HL-60 (cell line): ENCODE measurements around the gene CFAP92.

ENCODE experiments used
- POLR2AphosphoS5 ChIP-seq: IDR thresholded peaks from 2 replicates; pipeline ENCODE4 v1.6.1; 2012; ENCODE audit warnings: low read depth
- REST ChIP-seq: IDR thresholded peaks from 2 replicates; pipeline ENCODE4 v1.6.1; 2012; ENCODE audit warnings: low read depth; ENCODE audit not compliant: insufficient replicate concordance
- SPI1 ChIP-seq: IDR thresholded peaks from 2 replicates; pipeline ENCODE4 v1.6.1; 2012; ENCODE audit warnings: low read depth, mild to moderate bottlenecking, borderline replicate concordance
- TF ChIP-seq, protein P1 (sequence below): IDR thresholded peaks from one replicate; pipeline ENCODE4 v1.5.1; 2011; ENCODE audit warnings: low read length, control low read depth, inconsistent platforms; ENCODE audit not compliant: insufficient read depth

- no peak for TF ChIP-seq SPI1
- TF ChIP-seq REST: no peak
- TF ChIP-seq, protein P1, sequence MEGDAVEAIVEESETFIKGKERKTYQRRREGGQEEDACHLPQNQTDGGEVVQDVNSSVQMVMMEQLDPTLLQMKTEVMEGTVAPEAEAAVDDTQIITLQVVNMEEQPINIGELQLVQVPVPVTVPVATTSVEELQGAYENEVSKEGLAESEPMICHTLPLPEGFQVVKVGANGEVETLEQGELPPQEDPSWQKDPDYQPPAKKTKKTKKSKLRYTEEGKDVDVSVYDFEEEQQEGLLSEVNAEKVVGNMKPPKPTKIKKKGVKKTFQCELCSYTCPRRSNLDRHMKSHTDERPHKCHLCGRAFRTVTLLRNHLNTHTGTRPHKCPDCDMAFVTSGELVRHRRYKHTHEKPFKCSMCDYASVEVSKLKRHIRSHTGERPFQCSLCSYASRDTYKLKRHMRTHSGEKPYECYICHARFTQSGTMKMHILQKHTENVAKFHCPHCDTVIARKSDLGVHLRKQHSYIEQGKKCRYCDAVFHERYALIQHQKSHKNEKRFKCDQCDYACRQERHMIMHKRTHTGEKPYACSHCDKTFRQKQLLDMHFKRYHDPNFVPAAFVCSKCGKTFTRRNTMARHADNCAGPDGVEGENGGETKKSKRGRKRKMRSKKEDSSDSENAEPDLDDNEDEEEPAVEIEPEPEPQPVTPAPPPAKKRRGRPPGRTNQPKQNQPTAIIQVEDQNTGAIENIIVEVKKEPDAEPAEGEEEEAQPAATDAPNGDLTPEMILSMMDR: no peak
- no peak for TF ChIP-seq POLR2AphosphoS5
Observed at GRCh38 chr3:128923576-128923975, 70.3 kb downstream of the CFAP92 start.
